ENCODE data around the gene CSNK2A1. TPM values are rescaled to one million over a fixed set of nuclear protein-coding genes. Genes with fewer than 3 reads are reported as not detected.

The CSNK2A1 gene
- total RNA-seq (2021; fragmentation: NEBNext Ultra II Directional; extraction: Animal tissue kit (Norgen Biotek cat#: 25700)): 247 and 260 TPM in 2 replicates
- polyA plus RNA-seq (2011; rRNA removed): 107 and 117 TPM in 2 replicates
- 132 TPM for polyA plus RNA-seq (2011; cell fraction: cytosol; rRNA removed)
- 111 TPM for polyA plus RNA-seq (2011; cell fraction: nucleus; rRNA removed)
- polyA plus RNA-seq (2012, experiment 1 of 2): 137 to 164 TPM (median 152 TPM) in 4 replicates
- polyA plus RNA-seq (2012, experiment 2 of 2): 47.5 TPM
- polyA plus RNA-seq (2013, experiment 1 of 2): 165 TPM
- polyA plus RNA-seq (2013, experiment 2 of 2): 173 TPM
- polyA minus RNA-seq (2011; rRNA and poly(A)+ RNA removed): 267 and 364 TPM in 2 replicates
- polyA minus RNA-seq (2011; cell fraction: cytosol; rRNA and poly(A)+ RNA removed): 136 TPM
- polyA minus RNA-seq (2011; cell fraction: nucleus; rRNA and poly(A)+ RNA removed): 196 TPM
- long read RNA-seq, experiment 1, full-length matches to known transcripts: 35 of 122 reads
- long read RNA-seq, experiment 1, partial matches to known transcripts: 24 of 122 reads
- long read RNA-seq, experiment 1, other reads (novel, unspliced or antisense): 63 of 122 reads
- long read RNA-seq, experiment 2, full-length matches to known transcripts: 90 of 220 reads
- long read RNA-seq, experiment 2, partial matches to known transcripts: 4 of 220 reads
- long read RNA-seq, experiment 2, other reads (novel, unspliced or antisense): 126 of 220 reads

DNA sequence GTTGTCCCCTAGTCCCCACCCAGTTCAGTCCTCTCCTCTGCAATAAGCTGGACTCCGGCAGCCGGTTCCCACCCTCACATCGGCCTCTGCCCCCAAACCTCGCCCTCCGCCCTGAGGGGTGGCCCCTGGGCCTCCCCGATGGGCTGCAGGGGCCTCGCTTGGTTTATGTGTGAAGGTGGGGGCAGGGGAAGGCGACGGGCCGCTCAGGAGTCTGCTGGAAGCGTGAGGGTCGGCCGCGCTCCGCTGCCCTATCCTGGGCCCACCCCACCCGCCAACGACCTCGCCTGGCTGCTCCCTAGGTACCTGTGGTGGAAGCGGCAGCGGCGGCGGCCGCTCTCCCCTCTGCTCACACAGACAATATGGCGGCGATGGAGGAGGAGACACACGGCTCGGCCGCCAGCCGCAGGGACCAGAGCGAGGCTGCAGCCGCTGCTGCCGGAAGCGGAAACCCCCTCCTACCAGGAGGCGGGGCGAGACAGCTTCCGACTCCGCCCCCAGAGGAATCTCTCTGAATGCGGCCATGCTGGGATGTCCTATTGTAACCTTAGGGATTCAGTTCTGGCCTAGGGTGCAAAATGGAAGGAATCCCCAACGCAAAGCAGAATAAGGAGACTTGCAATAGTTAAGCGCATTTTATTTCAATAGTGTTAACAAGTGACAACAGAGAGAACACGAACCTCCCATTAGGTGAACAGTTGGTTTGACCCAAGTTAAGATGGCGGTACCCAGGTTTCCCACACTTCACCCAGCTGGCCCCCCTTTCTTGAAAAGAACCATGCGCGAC, at the start of gene CSNK2A1:
Gene CSNK2A1, minus strand, starts transcription at position 422 of the 784 bp plus-strand sequence. CDS start 35,239 bp downstream, outside the sequence.
- Histone ChIP-seq H2AK5ac (ENCODE audit: low read depth, low read length) (peak within 1 kb of the TSS; percentile 68; the same call in 1 of the 2 replicates), H2AFZ (ENCODE audit: low read length) (peak within 1 kb of the TSS; percentile 99), H3K36me3 (ENCODE audit: control insufficient read depth in 2 of 4, insufficient read depth in 4 of 4, low read length in 3 of 4) (peaks cover 0 to 7% (median 2%) of the 10 kb centered on the region in 4 experiments; a peak in 2 of 8 replicates), H3K23me2 (ENCODE audit: low read depth, low read length) (peaks cover 4% of the 10 kb centered on the region), H3K4me2 (ENCODE audit: insufficient read depth in 1 of 2, low read depth in 2 of 2, low read length in 2 of 2) (peak within 1 kb of the TSS; percentile 62 to 77), H4K8ac (ENCODE audit: extremely low read depth, insufficient read depth, low read length) (peak within 1 kb of the TSS; percentile 100), H2BK20ac (ENCODE audit: low read length) (no peak within 1 kb of the TSS; the same call in 1 of the 2 replicates), H2BK12ac (ENCODE audit: low read depth, low read length) (peak within 1 kb of the TSS; percentile 89; the same call in 1 of the 2 replicates), H2BK5ac (ENCODE audit: low read depth, low read length) (peak within 1 kb of the TSS; percentile 99), H4K5ac (ENCODE audit: insufficient read length, low read depth, low read length) (peak within 1 kb of the TSS; percentile 98), H3K4me1 (replicated peaks in 1 of 4; ENCODE audit: control insufficient read depth in 3 of 4, insufficient read depth in 4 of 4, low read length in 3 of 4) (peaks cover 2 to 8% (median 2%) of the 10 kb centered on the region in 4 experiments; a peak in 6 of 7 replicates), H3K27ac (ENCODE audit: low read depth, low read length) (peak within 1 kb of the TSS; percentile 98), H3K9me3 (ENCODE audit: insufficient read depth in 2 of 2, low read depth in 1 of 2, low read length in 1 of 2) (peaks cover 0 to 4% of the 10 kb centered on the region in 2 experiments; a peak in 2 of 4 replicates), H3K9ac (replicated peaks in 1 of 4; ENCODE audit: extremely low read depth in 1 of 4, low read depth in 3 of 4, low read length in 3 of 4) (peak within 1 kb of the TSS; percentile 95 to 98 (median 96)), H4K91ac (replicated peaks; ENCODE audit: insufficient read length, low read length) (peak within 1 kb of the TSS; percentile 99), H3K4me3 (ENCODE audit: extremely low read depth in 1 of 4, insufficient read depth in 2 of 4, low read depth in 3 of 4, low read length in 4 of 4) (peak within 1 kb of the TSS; percentile 89 to 95 (median 94)), H3K18ac (ENCODE audit: extremely low read depth, low read length) (peak within 1 kb of the TSS; percentile 96), H3K14ac (ENCODE audit: insufficient read length) (no peak within 1 kb of the TSS), H3K4ac (replicated peaks; ENCODE audit: insufficient read length, low read depth, low read length) (peak within 1 kb of the TSS; percentile 87), H3K27me3 (replicated peaks in 1 of 4; ENCODE audit: control insufficient read depth in 3 of 4, extremely low read depth in 1 of 4, insufficient read depth in 3 of 4, low read length in 3 of 4) (peaks cover 3 to 16% (median 11%) of the 10 kb centered on the region in 4 experiments; a peak in 5 of 7 replicates), H4K20me1 (replicated peaks in 1 of 2; ENCODE audit: control insufficient read depth in 1 of 2, insufficient read depth in 2 of 2, low read length in 2 of 2) (peaks cover 19 to 30% of the 10 kb centered on the region in 2 experiments), H2BK120ac (replicated peaks; ENCODE audit: low read depth, low read length) (peak within 1 kb of the TSS; percentile 77), H3K79me2 (ENCODE audit: control insufficient read depth in 1 of 2, insufficient read depth in 2 of 2, low read length in 2 of 2) (peaks cover 41 to 49% of the 10 kb centered on the region in 2 experiments), H3K79me1 (ENCODE audit: low read depth, low read length) (0 out of 2 replicates have a peak, but pooled peaks cover 2% of the 10 kb centered on the region), H3K56ac (replicated peaks; ENCODE audit: insufficient read length, low read depth, low read length) (peak within 1 kb of the TSS; percentile 96), H2BK15ac (ENCODE audit: low read length) (peak within 1 kb of the TSS; percentile 74; the same call in 1 of the 2 replicates), H3K23ac (ENCODE audit: insufficient read length) (no peak within 1 kb of the TSS)
- DNase-seq (ENCODE audit: low read depth in 1 of 2, low spot score in 2 of 2) (peak; percentile 86 to 96), FAIRE-seq (peak; percentile 88)
- WGBS, 2 experiments (ENCODE audit: extremely low coverage in 1 of 2, insufficient coverage in 1 of 2, insufficient read length in 1 of 2, insufficient replicate concordance in 2 of 2, low coverage in 1 of 2, low lambda C conversion rate in 2 of 2, missing lambda C conversion rate in 1 of 2): 0% methylated on average over 44 of the region's 44 CpGs; no CpG with 5 or more reads in 1 of the 2 experiments
- CTCF ChIA-PET (ENCODE audit: partially characterized antibody): interaction anchor here (0.7 to 2.4 kb wide), 9 partner anchors 12 to 218 kb away, joined by 3 to 8 read pairs (median 3); no protein-coding TSS in a partner anchor
- POLR2A ChIA-PET (ENCODE audit: partially characterized antibody): interaction anchor here (0.6 to 3.4 kb wide), 44 partner anchors 9 to 238 kb away, joined by 3 to 24 read pairs (median 4); partner anchors contain the start of genes NRSN2, TBC1D20 and TCF15
- TF ChIP-seq EZH2 (IDR thresholded peaks at IDR 0.05; ENCODE audit: low read depth, low read length, severe bottlenecking): no peak
- no peak for TF ChIP-seq BRCA1 (IDR thresholded peaks at IDR 0.05; ENCODE audit: low read depth, low read length)
- TF ChIP-seq TAF7 (optimal IDR thresholded peaks at IDR 0.05; ENCODE audit: borderline replicate concordance, low read depth, low read length): peak; percentile 86
- no peak for TF ChIP-seq POU5F1 (IDR thresholded peaks at IDR 0.05; ENCODE audit: low read depth, low read length)
- TF ChIP-seq BCL11A (IDR thresholded peaks at IDR 0.05; ENCODE audit: low read depth in 2 of 2, low read length in 2 of 2): no peak
- no peak for TF ChIP-seq SRF (IDR thresholded peaks at IDR 0.05; ENCODE audit: low read depth, low read length)
- TF ChIP-seq MAFK (IDR thresholded peaks at IDR 0.05; ENCODE audit: low read depth, low read length): no peak
- no peak for TF ChIP-seq SIRT6 (IDR thresholded peaks at IDR 0.05; ENCODE audit: low read length)

All from H1 (cell line).